Trophoblast cell (in vitro differentiated cells and primary cell): ENCODE measurements around the gene ACOT11.
A peak's percentile ranks its signal among the peaks of the same experiment; 100 is the strongest.

ENCODE experiments used
- DNase-seq, 2 donors: peaks; one replicate each; pipeline ENCODE4 v3.0.0-alpha.2; 2016
- H2AFZ ChIP-seq: 2 replicates; pipeline ENCODE4 v1.6.1; 2013; ENCODE audit warnings: low read length, moderate library complexity, mild to moderate bottlenecking; ENCODE audit not compliant: insufficient read depth, poor library complexity
- H2AK5ac ChIP-seq: 2 replicates; pipeline ENCODE4 v1.6.1; 2013; ENCODE audit warnings: mild to moderate bottlenecking, low read length
- H2BK120ac ChIP-seq: 2 replicates; pipeline ENCODE4 v1.6.1; 2013; ENCODE audit warnings: low read length, mild to moderate bottlenecking, moderate library complexity; ENCODE audit not compliant: insufficient read depth, poor library complexity
- H2BK12ac ChIP-seq: 2 replicates; pipeline ENCODE4 v1.6.1; 2013; ENCODE audit warnings: mild to moderate bottlenecking, low read length, moderate library complexity
- H2BK5ac ChIP-seq: 2 replicates; pipeline ENCODE4 v1.6.1; 2013; ENCODE audit warnings: low read length, low read depth, moderate library complexity, mild to moderate bottlenecking; ENCODE audit not compliant: poor library complexity
- H3K14ac ChIP-seq: 2 replicates; pipeline ENCODE4 v1.6.1; 2013; ENCODE audit warnings: mild to moderate bottlenecking, low read length
- H3K18ac ChIP-seq: 2 replicates; pipeline ENCODE4 v1.6.1; 2013; ENCODE audit warnings: mild to moderate bottlenecking, low read length
- H3K23ac ChIP-seq: 2 replicates; pipeline ENCODE4 v1.6.1; 2013; ENCODE audit warnings: low read length
- H3K27ac ChIP-seq: 2 replicates; pipeline ENCODE4 v1.5.1; 2013; ENCODE audit warnings: low read depth, mild to moderate bottlenecking, inconsistent platforms, low read length, moderate library complexity
- H3K27me3 ChIP-seq: 2 replicates; pipeline ENCODE4 v1.6.1; 2013; ENCODE audit warnings: inconsistent platforms, mild to moderate bottlenecking, low read length, moderate library complexity; ENCODE audit not compliant: insufficient read depth
- H3K36me3 ChIP-seq, 2 experiments: 1 replicate in 1 of 2; 2 replicates in 1 of 2; pipeline ENCODE4 v1.6.1; 2013; ENCODE audit warnings: low read length in 2 of 2, mild to moderate bottlenecking in 2 of 2, moderate library complexity in 1 of 2; ENCODE audit not compliant: insufficient read depth in 2 of 2, control insufficient read depth in 1 of 2
- H3K4ac ChIP-seq: 2 replicates; pipeline ENCODE4 v1.6.1; 2013; ENCODE audit warnings: low read depth, mild to moderate bottlenecking, low read length, moderate library complexity
- H3K4me1 ChIP-seq, 2 experiments: 1 replicate in 1 of 2; 2 replicates in 1 of 2; pipeline ENCODE4 v1.6.1; 2013; ENCODE audit warnings: low read length in 2 of 2, mild to moderate bottlenecking in 2 of 2, moderate library complexity in 1 of 2; ENCODE audit not compliant: insufficient read depth in 2 of 2, control insufficient read depth in 1 of 2
- H3K4me2 ChIP-seq: 2 replicates; pipeline ENCODE4 v1.6.1; 2013; ENCODE audit warnings: inconsistent platforms, mild to moderate bottlenecking, low read length, moderate library complexity
- H3K4me3 ChIP-seq: 2 replicates; pipeline ENCODE4 v1.5.1; 2013; ENCODE audit warnings: mild to moderate bottlenecking, low read depth, low read length, inconsistent platforms
- H3K79me1 ChIP-seq: one replicate; pipeline ENCODE4 v1.6.1; 2013; ENCODE audit warnings: low read length
- H3K79me2 ChIP-seq: 2 replicates; pipeline ENCODE4 v1.6.1; 2013; ENCODE audit warnings: low read length, mild to moderate bottlenecking; ENCODE audit not compliant: control insufficient read depth, insufficient read depth, poor library complexity
- H3K9ac ChIP-seq: 2 replicates; pipeline ENCODE4 v1.6.1; 2013; ENCODE audit warnings: mild to moderate bottlenecking, low read length
- H3K9me3 ChIP-seq: 2 replicates; pipeline ENCODE4 v1.6.1; 2013; ENCODE audit warnings: low read depth, mild to moderate bottlenecking, control low read depth, inconsistent platforms, low read length; ENCODE audit not compliant: insufficient read depth
- H4K12ac ChIP-seq: 2 replicates; pipeline ENCODE4 v1.6.1; 2013; ENCODE audit warnings: low read depth, mild to moderate bottlenecking, low read length, moderate library complexity
- H4K8ac ChIP-seq: 2 replicates; pipeline ENCODE4 v1.6.1; 2013; ENCODE audit warnings: low read depth, mild to moderate bottlenecking, low read length, moderate library complexity
- H4K91ac ChIP-seq: one replicate; pipeline ENCODE4 v1.6.1; 2013; ENCODE audit warnings: low read depth, mild to moderate bottlenecking, low read length, moderate library complexity
- WGBS: extraction: QIAGEN DNeasy Blood & Tissue Kit; methylation state at CpG from one replicate; pipeline ENCODE4 v1.1.7; 2013; ENCODE audit warnings: missing lambda C conversion rate; ENCODE audit not compliant: insufficient read length, insufficient coverage; ENCODE audit errors: extremely low coverage; 5-methylcytosine and 5-hydroxymethylcytosine counted together

The ACOT11 gene

GRCh38 chr1:54517496-54517895 is 30.5 kb upstream of the ACOT11 start:
- no CpG with 5 or more reads among the region's 9 CpGs for WGBS
- H3K4me2 ChIP-seq, result no peak overlapping the region

GRCh38 chr1:54518489-54518888 is 29.5 kb upstream of the ACOT11 start:
- Histone ChIP-seq H3K4ac (no peak overlapping the region), H3K79me2 (peaks cover 3% of the 10 kb centered on the region), H3K23ac (no peak overlapping the region), H2AFZ (no peak overlapping the region), H3K14ac (no peak overlapping the region), H3K18ac (no peak overlapping the region), H4K8ac (no peak overlapping the region), H3K4me3 (no peak overlapping the region), H2BK120ac (no peak overlapping the region), H2AK5ac (no peak overlapping the region), H3K27ac (no peak overlapping the region), H2BK5ac (no peak overlapping the region), H3K9ac (no peak overlapping the region), H3K4me1 (peaks cover 9 to 10% of the 10 kb centered on the region in 2 experiments), H2BK12ac (no peak overlapping the region), H4K12ac (no peak overlapping the region), H3K27me3 (no peaks in the 10 kb centered on the region), H4K91ac (no peak overlapping the region), H3K4me2 (no peak overlapping the region), H3K79me1 (peaks cover 8% of the 10 kb centered on the region), H3K9me3 (no peaks in the 10 kb centered on the region), H3K36me3 (no peaks in the 10 kb centered on the region)
- WGBS, result no CpG with 5 or more reads among the region's 2 CpGs
- DNase-seq, result no peak

More at GRCh38 chr1:54517496-54517895, 30.5 kb upstream of the ACOT11 start:
- H2BK5ac ChIP-seq, result no peak overlapping the region
- H3K36me3 ChIP-seq, result no peaks in the 10 kb centered on the region
- H2AFZ ChIP-seq, result no peak overlapping the region
- peak overlapping the region; percentile 75 for H2BK12ac ChIP-seq
- peaks cover 9 to 10% of the 10 kb centered on the region in 2 experiments for H3K4me1 ChIP-seq
- H3K14ac ChIP-seq, result no peak overlapping the region
- H3K4ac ChIP-seq, result no peak overlapping the region
- no peak overlapping the region for H4K12ac ChIP-seq
- H3K18ac ChIP-seq, result no peak overlapping the region
- DNase-seq, result no peak
- peak overlapping the region; percentile 25 for H4K91ac ChIP-seq
- no peak overlapping the region for H3K9ac ChIP-seq
- H3K79me1 ChIP-seq, result peaks cover 8% of the 10 kb centered on the region
- H3K27me3 ChIP-seq, result no peaks in the 10 kb centered on the region
- H3K27ac ChIP-seq, result no peak overlapping the region
- no peak overlapping the region for H4K8ac ChIP-seq
- H3K4me3 ChIP-seq, result no peak overlapping the region
- peaks cover 3% of the 10 kb centered on the region for H3K79me2 ChIP-seq
- no peak overlapping the region for H2BK120ac ChIP-seq
- H3K9me3 ChIP-seq, result no peaks in the 10 kb centered on the region
- no peak overlapping the region for H3K23ac ChIP-seq
- H2AK5ac ChIP-seq, result no peak overlapping the region

GRCh38 chr1:54519709-54520108 is 28.3 kb upstream of the ACOT11 start:
- H3K4ac ChIP-seq, result no peak overlapping the region
- peak overlapping the region; percentile 11 for H4K8ac ChIP-seq
- H3K18ac ChIP-seq, result no peak overlapping the region
- no peak overlapping the region for H3K27ac ChIP-seq
- peak overlapping the region; percentile 24 for H3K14ac ChIP-seq
- no peak overlapping the region for H4K12ac ChIP-seq
- H3K79me2 ChIP-seq, result peaks cover 3% of the 10 kb centered on the region
- peaks cover 9 to 10% of the 10 kb centered on the region in 2 experiments for H3K4me1 ChIP-seq
- H2BK12ac ChIP-seq, result peak overlapping the region; percentile 79
- H3K79me1 ChIP-seq, result peaks cover 8% of the 10 kb centered on the region
- DNase-seq, result no peak
- H3K4me2 ChIP-seq, result no peak overlapping the region
- H2BK5ac ChIP-seq, result no peak overlapping the region
- H2BK120ac ChIP-seq, result no peak overlapping the region
- H3K9ac ChIP-seq, result no peak overlapping the region
- peak overlapping the region; percentile 66 for H4K91ac ChIP-seq
- H3K23ac ChIP-seq, result no peak overlapping the region
- no peak overlapping the region for H2AFZ ChIP-seq
- H3K36me3 ChIP-seq, result no peaks in the 10 kb centered on the region
- no peaks in the 10 kb centered on the region for H3K27me3 ChIP-seq
- H3K4me3 ChIP-seq, result no peak overlapping the region
- WGBS, result no CpG with 5 or more reads among the region's 5 CpGs
- H3K9me3 ChIP-seq, result no peaks in the 10 kb centered on the region
- H2AK5ac ChIP-seq, result no peak overlapping the region

DNA sequence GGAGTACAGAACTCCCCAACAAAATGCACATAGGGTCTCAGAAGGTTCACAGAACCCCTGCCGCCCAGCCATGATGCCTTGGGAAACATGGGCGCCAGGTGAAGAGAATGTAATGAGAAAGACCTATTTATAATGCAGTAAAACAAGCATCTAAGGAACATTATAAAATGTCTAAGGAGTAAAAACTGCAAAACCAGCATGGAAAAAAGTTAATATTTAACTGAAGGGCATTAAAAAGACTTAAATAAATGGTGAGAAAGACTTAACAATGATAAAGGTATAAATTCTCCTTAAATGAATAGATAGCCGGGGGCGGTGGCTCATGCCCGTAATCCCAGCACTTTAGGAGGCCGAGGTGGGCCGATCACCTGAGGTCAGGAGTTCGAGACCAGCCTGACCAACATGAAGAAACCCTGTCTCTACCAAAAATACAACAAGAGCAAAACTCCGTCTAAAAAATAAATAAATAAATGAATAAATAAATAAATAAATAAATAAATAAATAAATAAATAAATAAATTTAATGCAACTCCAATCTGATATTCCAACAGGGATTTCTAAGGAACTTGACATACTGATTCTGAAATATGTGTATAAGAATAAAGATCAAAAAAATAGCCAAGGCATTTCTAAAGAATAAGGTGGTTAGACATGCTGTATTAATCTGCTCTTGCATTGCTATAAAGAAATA is 27.3 kb upstream of the ACOT11 start:
- Histone ChIP-seq H2BK120ac (no peak overlapping the region), H3K27ac (no peak overlapping the region), H3K4ac (no peak overlapping the region), H2AFZ (no peak overlapping the region), H2BK12ac (no peak overlapping the region), H2AK5ac (no peak overlapping the region), H3K36me3 (no peaks in the 10 kb centered on the region), H2BK5ac (no peak overlapping the region), H4K91ac (no peak overlapping the region), H4K8ac (no peak overlapping the region), H3K79me1 (peaks cover 8% of the 10 kb centered on the region), H3K14ac (no peak overlapping the region), H3K27me3 (no peaks in the 10 kb centered on the region), H3K18ac (no peak overlapping the region), H3K4me3 (no peak overlapping the region), H3K9ac (no peak overlapping the region), H3K4me1 (peaks cover 8 to 9% of the 10 kb centered on the region in 2 experiments), H3K23ac (no peak overlapping the region), H3K4me2 (no peak overlapping the region), H3K9me3 (no peaks in the 10 kb centered on the region), H3K79me2 (peaks cover 3% of the 10 kb centered on the region), H4K12ac (no peak overlapping the region)
- WGBS, result no CpG with 5 or more reads among the region's 9 CpGs
- no peak for DNase-seq
